HG03097 (cell line): Measurements from ENCODE around the gene SIPA1L2.

ENCODE experiments used
- ATAC-seq: cut with Tn5 transposase; IDR thresholded peaks from one replicate; pipeline ENCODE4 v1.9.1; 2021; ENCODE audit not compliant: unreplicated experiment, low FRiP score

The SIPA1L2 gene, protein sequence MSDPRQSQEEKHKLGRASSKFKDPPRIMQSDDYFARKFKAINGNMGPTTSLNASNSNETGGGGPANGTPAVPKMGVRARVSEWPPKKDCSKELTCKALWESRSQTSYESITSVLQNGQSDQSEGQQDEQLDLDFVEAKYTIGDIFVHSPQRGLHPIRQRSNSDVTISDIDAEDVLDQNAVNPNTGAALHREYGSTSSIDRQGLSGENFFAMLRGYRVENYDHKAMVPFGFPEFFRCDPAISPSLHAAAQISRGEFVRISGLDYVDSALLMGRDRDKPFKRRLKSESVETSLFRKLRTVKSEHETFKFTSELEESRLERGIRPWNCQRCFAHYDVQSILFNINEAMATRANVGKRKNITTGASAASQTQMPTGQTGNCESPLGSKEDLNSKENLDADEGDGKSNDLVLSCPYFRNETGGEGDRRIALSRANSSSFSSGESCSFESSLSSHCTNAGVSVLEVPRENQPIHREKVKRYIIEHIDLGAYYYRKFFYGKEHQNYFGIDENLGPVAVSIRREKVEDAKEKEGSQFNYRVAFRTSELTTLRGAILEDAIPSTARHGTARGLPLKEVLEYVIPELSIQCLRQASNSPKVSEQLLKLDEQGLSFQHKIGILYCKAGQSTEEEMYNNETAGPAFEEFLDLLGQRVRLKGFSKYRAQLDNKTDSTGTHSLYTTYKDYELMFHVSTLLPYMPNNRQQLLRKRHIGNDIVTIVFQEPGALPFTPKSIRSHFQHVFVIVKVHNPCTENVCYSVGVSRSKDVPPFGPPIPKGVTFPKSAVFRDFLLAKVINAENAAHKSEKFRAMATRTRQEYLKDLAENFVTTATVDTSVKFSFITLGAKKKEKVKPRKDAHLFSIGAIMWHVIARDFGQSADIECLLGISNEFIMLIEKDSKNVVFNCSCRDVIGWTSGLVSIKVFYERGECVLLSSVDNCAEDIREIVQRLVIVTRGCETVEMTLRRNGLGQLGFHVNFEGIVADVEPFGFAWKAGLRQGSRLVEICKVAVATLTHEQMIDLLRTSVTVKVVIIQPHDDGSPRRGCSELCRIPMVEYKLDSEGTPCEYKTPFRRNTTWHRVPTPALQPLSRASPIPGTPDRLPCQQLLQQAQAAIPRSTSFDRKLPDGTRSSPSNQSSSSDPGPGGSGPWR (N-terminal part only)

DNA sequence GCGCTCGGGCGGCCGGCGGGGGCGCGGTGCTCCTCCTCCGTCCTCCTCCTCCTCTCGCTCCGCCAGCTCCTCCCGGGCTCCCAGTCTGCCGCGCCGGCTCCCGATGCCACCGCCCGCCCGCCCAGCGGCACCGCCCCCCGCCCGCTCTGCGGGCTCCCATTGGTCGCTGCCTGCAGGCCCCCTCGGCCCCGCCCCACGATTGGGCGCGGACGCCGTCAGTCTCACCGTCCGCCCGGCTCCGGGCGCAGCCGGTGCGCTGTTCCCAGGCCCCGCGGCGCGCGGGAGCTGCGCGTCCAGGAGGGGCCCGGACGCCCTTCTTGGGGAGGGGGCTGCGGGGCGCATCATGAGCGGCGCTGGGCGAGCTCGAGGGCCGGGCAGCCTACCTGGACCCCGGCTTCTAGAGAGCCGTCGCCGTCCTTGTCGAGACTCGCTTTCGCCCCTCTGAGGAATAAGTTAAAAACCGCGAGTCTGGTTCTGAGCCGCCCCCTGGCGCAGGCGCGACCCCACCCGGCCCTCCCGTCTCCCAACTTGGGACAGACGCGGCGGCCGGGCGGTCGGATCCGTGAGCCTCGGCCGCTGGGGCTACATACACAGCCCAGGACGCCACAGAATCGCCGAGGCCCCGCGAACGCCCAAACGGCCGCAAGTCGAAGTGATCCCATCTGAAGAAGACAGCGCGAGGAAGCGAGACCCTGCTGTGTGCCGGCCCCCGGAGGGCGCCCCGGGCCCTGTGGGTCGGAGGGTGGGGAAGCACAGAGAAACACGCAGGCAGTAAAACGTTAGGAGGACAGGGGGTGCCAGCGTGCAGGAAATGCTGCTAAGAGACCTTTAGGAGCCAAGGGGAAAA lies at the start of gene SIPA1L2:
Gene SIPA1L2, minus strand, starts transcription at position 87 of the 847 bp plus-strand sequence. CDS start 114,794 bp downstream, outside the sequence.
- ATAC-seq, result peak; percentile 93

DNA sequence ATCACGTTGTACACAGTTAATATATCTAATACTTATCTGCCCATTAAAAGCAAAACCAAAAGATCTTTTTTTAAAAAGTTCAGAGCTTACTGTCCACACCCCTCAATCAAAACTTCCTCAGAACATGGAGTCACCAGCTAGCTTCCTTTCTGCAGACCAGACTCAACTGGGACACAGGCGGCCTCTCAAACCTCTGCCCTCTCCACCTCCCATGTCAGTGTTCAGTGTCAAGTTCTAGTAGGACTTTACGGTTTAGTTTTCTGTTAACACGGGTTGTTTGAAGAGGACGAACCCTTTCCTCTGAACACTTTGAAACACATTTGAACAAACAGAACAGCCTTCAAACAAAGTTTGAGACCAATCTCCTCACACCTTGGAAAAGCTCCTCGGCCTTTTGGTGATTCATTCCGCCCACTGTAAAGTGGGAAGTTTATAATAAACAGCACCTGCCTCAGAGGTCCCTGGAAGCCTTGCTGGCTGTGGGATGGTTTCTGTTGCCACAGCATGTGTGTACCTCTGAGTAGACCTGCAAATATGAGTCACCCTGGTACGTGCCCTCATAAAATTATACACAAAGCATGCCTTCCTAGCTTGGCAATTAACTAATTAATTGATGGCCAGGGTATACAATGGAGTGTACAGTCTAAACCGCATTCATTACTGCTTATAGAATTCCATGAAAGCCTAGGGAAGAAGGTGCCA lies 48.4 kb upstream of the SIPA1L2 start:
- no peak for ATAC-seq

DNA sequence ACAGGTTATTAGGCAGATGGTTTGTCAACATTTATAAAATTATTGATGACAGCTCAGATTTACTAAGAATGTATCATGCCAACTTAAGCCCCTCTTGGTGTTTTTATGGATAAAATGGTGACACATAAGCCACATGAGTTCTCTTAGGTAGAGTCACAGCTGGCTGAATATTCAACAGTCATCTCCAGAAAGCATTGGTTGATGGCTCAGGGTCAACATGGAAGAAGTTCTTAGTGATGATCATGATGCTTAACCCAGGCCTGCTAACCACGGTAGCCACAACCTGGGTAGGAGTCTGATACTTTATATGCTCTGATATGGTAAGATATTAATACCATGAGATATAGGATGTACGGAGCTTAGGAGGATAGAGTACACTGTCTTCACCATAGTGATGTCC lies 46.4 kb upstream of the SIPA1L2 start:
- ATAC-seq, result no peak

DNA sequence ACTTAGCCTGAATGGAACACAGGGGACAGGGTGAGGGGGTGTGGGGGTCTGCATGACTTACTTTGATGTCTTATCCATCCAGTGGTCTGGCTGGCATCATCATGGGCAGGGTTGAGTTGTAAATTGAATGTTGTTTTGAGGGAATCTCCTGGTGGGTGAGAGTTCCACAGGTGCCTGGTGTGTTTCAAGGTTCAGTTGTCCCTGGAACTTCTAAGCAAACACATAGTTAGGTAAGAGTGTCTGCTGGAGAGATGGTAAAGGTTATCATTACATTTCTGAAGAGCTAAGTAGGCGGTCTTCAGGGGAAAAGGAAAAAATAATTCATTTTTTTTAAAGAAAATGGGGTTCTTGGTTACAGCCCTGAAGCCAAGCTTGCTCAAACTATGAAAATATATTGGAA lies 46.0 kb upstream of the SIPA1L2 start:
- no peak for ATAC-seq

DNA sequence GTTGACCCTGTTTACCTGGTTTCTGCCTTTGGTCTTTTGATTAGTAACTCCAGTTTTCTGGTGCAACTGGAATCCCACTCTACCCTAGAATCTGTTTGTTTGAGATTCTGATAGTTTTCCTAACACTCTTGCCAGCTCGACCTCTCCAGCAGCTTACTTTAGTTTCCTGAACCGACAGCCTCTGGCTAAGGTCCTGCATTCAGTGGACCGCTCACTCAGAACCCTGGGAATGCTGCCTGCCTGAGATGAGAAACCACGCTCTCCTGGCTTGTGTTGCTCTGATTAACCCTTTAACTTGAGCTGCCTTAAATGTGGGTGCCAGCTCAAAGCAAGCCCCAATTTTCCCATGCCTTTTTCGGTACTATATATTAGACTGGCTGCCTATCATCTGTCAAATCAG lies 45.3 kb upstream of the SIPA1L2 start:
- ATAC-seq, result no peak

DNA sequence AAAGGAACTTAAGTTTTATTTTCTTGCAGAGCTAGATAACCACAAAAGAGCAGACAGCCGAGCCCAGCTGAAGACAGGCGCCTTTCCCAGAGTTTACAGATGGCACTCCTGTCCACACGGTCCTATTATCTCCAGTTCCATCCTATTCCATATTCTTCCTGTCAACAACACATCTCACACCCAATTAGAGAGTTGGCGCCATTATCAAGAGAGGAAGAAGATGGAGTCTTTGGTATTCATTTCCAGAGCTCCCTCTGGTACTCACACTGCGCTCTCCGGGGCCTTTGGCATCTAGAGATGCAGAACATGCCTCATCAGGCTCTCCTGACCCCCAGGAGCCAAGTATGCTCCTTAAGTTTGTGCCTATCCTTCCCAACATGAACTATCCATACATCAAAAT lies 43.3 kb upstream of the SIPA1L2 start:
- no peak for ATAC-seq

DNA sequence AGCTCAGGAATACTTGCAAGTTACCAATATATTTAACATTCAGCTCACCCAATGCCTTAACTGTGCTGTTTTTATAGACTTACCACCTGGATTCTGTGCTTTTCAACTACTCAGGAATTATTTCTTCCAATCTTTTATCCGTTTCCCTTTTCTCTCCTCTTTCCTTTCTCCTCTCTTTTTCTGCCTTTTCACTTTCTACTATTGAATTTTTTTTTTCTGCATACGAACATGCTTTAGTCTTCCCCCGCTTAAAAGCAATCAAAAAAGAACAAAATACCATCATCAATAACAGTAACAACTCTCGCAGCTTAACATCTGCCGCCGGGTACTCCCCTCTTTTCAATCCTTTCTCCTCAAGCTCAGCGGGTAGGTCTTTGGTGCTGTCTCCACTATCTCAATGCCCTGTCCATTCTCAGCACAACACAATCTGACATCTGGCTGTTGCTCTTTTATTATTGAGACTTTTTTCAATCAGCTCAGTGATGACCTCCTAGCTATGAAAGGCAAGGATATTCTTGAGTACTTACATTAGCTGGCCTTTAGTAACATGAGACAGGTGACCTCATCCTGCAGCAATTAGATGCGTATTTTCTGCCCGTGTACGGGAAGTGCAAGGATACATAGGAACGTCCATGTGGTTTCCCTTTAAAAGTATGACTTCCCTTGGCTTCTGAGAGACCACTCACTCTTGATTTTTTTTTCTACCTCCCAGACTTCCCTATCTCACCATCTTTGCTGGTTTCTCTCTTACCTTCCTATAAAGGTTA lies 40.2 kb upstream of the SIPA1L2 start:
- ATAC-seq, result no peak

DNA sequence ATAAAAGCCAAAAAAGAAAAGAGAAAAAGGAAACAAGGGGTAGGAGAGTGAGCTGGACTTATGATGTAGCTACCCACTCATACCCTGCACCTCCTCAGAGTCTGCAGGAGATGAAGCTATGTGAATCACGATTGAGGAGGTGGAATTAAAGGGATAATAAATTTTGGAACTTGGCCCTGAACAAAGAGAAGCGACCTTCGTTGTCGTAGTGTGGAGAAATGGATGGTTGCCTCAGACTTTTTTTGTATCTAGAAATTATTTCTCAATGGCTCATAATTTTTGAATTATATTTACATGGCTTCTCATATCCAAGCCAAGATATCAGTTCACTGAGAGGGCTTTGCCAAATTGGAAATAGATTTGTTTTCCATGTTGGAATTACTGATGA lies 37.8 kb upstream of the SIPA1L2 start:
- no peak for ATAC-seq

DNA sequence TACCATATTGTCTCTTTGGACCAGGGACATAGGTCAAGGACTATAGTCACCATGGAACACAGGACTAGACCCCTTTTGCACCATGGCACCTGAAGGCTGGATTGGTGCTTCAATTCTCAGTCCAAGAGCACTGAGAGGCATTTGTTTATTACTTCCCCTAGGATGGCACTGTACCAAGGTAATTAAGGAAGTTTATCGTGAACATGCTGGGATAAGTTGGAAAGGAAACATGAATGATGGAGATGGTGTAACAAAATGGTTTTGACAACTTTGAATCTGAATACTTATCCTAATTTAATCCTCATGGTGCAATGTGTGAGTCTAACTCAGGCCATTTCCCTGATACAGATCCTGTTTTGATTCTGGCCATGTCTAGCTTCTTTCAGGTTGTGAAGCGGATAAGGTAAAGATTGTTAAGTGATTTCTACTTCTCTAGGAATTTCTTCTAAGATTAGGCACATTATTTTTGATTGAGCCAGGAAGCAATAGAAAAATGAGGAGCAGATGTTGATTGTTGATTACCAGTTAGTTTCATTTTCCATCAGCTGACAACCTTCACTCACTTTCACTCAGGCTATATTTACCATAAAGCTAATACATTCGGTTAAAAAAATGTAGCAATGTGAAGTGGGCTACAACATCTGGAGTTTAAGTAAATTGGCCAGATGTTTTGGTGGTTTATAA lies 37.3 kb upstream of the SIPA1L2 start:
- no peak for ATAC-seq

DNA sequence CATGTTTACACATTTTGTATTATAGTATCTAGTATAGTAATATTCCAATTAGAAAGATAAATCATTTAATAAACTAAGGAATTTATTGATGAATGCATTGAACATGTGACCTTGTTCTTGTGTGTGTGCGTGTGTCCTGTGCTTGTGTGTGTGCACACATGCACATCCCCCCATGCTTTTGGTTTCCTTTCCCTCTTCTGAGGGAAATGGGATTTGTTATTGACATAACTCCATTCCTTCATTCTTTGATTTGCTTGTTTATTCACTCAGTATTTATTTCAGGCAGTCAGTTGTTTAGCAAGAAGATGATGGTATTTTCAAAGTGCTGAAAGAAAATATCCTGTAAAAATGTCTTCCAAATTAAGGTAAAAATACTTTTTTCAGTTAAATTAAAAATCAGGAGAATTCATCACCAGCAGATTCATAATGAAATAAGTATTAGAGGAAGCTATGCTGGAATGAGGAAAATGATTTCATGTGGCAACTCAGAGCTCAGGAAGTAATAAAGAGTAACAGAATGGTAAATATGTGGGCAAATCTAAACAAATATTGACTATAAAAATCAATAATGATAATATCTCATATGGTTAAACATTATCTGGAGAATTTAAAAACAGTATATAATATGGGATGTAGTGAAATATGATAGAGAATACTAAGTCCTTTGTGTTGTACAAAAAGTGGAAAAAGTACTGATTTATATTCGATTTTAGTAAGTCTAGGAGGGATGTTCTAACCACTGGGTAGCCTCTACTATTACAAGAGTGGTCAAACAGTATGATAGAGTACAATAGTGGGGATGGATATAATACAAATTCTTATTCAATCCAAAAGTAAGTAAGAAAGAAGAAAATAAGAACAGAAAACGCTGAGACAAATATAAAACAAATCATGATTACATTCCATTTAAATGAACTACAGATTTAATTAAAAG lies 35.2 kb upstream of the SIPA1L2 start:
- no peak for ATAC-seq

DNA sequence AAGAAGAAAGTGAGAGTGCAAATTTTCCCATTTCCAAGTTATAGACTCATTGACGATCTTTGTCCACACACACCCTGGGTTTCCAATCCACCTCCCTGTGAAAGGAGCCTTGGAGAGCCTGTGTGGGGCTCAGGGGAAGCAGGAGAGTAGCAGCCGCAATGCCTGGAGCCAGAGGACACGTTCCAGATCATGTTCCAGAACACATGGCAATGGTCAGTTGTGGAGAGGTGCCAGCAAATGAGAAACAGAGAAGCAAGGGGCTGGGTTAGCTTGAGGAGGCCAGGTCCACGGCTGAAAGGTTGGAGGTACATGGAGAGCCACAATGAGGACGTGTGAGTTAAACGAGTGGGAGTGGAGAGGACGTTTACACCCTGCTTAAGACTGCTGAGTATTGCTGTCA lies 33.0 kb upstream of the SIPA1L2 start:
- ATAC-seq, result no peak

DNA sequence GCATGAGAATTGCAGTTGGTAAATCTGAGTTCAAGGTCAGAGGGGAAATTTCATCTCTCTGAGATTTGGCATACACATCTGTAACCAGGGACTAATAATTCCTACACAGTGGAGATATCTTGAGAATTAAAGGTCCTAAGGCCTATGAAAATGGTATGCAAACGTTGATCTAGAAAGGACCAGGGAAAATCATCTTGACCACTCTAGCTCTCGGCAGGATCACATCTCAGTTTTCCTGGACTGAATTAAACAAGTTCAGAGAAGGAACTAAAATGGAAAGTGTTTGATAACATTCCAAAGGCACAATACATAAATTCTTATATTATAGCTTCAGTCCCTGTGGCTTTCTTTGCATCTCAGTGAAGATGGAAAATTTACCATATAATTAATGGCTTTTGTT lies 28.5 kb upstream of the SIPA1L2 start:
- no peak for ATAC-seq

DNA sequence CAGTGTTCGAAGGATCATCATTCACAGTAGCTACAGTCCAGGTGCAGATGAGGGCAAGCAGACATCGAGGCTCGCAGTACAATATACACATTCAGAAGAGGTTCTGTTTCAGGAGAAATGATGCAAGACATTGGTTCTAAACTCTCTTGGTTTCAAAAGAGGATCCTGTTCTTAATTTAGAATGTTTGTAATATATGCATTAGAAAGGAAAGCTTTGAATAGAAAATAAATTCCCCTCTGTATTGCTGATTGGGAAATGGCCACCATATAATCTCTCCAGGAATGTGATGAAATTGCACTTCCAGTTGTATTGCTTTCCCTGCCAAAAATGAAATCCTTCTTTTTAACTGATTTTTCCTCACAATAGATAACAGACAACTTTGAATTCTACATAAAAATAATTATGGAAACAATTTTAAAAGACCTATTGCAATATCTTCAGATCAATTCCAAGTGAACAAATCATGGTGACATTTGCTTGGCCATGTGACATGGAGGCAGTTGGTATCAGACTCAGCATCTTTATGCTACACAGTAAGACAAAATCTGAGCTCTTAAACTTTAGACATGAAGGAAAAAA lies 27.6 kb upstream of the SIPA1L2 start:
- no peak for ATAC-seq

DNA sequence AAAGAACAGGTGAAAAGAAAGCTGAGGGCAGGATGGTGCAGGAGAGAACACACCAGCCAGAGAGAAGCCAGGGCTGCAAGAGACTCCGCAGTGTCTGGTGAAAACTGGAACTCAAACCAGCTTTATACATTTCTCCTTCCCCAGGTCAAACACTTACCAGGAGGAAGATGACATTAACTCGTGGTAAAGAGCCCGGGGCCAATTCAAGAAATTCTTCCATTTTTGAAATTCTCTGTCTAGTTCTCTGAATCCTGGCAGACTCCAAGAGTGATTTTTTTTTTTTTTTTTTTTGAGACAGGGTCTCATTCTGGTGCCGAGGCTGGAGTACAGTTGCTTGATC lies 25.8 kb upstream of the SIPA1L2 start:
- ATAC-seq, result no peak

DNA sequence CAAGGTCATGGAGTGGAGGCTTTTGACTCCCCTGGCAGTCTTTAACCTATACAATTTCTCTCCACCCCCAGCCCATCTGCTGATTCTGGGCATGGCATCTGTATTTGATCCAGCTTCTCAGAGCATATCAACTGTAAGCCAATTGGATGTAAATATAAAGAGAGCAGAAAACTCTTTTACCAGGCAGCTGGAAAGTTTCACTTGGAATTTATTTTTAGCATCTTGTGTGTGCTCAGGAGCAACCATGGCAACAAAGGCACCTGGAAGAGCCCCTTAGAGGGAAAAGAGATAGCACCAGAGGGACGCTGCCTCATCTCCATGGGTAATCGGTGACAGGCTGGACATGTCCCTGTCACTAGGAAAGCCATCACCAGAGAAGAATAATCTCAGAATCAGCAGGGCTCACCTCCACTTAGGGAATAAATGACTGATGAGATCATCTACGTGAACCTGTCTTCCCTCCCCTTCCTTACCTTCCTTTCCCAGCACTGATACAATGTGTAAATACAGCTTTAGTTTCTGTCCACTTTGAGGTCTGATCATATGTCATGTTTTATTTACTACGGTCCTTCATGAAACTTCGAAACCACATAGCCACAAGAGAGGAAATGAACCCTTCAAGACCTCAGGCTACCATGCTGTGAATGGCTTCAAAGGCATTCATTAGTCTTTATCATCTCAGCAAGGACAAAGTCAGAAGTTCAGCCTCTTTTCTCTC lies 25.3 kb upstream of the SIPA1L2 start:
- ATAC-seq, result peak; percentile 68

DNA sequence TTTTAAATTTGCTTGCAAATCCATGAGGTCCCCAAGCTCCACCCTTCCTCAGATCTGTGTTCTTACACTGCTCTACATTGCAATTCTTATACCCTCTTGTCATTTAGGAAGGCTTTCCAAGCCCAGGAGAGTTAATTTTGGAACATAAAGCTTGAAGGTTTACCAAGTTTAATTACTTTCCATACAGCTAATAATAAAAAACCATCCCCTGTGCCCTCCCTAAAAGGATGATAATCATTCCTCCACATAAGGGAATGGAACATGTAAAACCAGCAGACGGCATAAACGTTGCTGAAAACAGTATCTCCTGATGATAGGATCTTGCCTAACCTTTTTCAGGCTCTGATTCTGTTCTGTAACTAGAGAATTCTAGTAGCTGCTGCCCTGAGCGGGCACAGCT lies 23.9 kb upstream of the SIPA1L2 start:
- ATAC-seq, result no peak
